GM18498 (cell line): ENCODE data around the gene HLCS.

Experiments used
- ATAC-seq: cut with Tn5 transposase; IDR thresholded peaks from one replicate; pipeline ENCODE4 v1.9.1; 2021; ENCODE audit warnings: mild to moderate bottlenecking, moderate library complexity; ENCODE audit not compliant: unreplicated experiment

The HLCS gene

DNA sequence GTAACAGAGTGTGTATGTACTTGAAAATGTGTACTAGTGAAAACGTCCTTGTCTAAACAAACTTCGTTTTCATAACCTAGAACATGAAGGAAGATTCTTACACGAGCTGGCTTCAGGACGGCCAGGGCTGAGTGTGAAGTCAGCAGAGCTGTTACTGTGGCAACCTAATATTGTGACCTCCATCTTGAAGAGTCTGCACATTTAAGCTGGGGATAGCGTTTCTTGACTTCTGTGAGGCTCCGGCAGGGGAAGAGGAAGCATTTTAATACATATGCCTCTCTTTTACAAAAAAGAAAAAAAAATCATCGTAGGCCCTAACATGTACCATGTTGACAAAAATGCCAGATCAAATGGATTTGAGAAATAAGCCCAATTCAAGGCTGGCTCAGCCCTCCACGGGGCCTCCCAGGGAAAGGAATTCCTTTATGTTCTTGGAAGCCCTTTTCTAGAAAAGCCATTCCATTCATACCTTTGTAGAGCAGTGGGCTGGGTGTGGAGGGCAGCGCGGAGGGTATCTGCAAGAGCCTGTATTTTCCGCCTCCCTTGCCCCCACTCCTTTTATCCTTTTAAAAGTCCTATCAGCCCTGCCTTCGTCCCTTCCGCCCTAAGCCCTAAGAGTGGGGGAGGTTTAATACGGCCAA is 216.4 kb downstream of the HLCS start:
- ATAC-seq: no peak

GRCh38 chr21:36747815-36748383 is 218.6 kb downstream of the HLCS start:
- no peak for ATAC-seq

- no peak for ATAC-seq
These were observed 219.2 kb downstream of the HLCS start for GRCh38 chr21:36747041-36747814.

DNA sequence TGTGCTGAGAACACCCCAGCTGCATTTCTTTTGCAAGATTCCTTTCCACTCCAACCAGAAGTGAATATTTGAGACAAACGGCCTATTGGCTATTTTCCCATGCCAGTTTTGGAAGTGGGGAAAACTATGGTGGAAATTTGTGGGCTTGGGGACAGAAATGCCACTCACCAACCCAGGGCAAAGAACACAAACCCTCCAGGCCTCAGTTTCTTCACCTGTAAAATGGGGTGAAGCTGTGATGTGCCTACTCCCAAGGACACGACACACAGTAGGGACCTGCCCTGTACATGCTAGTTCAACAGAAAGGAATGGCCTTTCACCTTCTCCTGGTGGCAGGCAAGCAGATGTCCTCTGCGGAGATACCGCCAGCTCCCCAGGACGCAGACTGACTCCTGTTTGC is 221.0 kb downstream of the HLCS start:
- no peak for ATAC-seq

- ATAC-seq: no peak
These were observed 221.8 kb downstream of the HLCS start for GRCh38 chr21:36744560-36745231.

DNA sequence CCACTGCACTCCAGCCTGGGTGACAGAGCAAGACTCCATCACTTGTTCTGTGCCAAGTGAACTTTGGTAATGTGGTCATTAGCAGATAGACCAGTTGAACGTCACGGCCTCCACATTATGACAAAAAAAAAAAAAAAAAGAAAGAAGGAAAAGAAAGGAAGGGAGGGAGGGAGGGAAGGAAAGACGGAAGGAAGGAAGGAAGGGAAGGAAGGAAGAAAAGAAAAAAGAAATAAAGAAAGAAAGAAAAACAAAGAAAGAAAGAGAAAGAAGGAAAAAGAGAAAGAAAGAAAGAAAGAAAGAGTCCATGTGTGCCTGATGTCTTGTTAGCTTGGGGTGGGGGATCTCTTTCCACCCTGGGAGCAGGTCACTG is 222.3 kb downstream of the HLCS start:
- no peak for ATAC-seq

DNA sequence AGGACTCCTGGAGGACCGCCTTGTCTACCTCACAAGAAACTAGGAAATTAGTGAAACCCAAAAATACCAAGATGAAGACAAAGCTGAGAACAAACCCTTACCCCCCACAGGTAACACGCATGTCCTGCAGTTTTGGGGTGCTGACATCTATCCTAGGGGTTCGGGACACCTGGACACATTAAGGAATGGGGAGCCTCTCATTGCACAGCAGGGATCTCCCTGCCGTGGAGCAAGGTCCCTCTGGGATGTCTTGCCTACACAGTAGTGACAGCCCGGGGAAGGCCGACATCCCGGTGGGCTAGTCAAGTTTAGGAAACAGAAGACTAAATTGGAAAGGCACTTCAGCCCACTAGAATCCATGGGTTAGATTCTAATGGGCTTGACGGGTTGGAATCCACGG is 223.0 kb downstream of the HLCS start:
- no peak for ATAC-seq

DNA sequence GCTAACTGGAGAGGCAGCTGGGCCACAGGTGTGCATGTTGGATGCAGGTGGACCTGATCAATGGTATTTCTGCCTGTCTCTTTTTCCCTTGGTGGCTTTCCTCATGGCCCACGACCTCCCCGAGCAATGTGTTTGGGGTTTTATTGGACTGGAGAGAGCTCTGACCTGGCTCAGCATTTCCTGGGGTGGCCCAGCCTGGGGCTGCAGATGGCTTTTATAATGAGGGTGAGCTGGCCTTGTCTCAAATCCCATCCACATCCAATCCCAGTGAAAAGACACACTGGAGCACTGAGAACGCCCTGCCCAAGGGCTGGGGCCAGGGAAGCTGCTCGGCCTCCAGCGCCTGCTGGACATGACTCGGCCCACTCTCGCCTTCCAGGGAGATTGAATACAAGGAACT is 223.5 kb downstream of the HLCS start:
- no peak for ATAC-seq

DNA sequence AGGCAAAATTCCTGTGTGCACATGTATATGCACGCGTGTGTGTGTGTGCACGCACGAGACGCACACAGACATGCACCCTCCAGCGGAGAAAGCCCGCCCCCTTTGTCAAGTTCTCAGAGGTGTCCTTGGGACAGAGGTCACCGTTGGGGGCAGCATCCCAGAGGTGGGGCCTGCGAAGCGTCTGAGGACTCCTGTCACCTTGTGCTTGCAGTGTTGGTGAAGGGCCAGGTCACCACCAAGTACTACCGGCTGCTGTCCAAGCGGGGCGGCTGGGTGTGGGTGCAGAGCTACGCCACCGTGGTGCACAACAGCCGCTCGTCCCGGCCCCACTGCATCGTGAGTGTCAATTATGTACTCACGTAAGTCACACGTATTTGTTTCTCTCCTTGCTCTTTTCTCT is 225.0 kb downstream of the HLCS start:
- no peak for ATAC-seq

- no peak for ATAC-seq
These were observed 227.9 kb downstream of the HLCS start for GRCh38 chr21:36738489-36739126.

GRCh38 chr21:36735724-36736320 is 230.6 kb downstream of the HLCS start:
- ATAC-seq: no peak

GRCh38 chr21:36735201-36735515 is 231.3 kb downstream of the HLCS start:
- no peak for ATAC-seq

DNA sequence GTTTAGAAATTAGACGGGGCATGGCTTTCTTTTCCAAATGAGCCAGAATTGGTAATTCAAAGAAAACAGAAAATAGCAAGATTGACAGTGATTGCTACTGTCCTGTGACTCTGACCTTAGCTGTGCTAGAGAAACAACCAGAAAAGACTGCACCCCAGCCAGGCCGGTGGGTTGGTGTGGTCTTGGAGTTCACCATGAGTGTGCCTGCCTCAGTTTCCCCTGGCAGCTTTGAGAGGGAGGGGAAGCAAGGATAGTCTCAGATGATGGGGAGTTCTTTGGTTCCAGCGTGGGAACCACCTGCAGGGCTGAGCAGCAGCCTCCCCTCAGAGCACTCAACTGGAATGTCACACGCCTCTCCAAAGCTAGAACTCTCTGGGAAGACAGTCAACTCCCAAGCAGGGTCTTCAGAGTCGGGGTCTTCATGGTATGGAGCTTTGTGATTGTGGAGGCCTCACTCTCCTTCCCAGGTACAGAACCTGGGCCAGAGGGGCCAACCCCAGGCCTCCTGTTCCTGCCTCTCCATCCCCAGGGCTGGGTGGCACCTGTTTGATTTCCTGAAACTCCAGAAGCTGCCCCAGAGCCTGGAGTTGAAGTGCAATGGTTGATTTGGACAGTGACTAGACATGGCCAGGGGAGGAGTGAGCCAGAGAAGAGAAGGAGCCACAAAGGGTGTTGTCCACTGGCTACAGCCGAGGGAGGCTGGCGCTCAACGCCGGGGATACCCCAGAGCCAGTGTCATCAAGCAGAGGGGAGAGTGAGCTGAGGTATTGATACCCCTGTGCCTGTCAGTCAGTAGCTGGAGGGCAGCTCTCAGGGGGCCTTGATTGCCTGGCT is 231.9 kb downstream of the HLCS start:
- no peak for ATAC-seq

DNA sequence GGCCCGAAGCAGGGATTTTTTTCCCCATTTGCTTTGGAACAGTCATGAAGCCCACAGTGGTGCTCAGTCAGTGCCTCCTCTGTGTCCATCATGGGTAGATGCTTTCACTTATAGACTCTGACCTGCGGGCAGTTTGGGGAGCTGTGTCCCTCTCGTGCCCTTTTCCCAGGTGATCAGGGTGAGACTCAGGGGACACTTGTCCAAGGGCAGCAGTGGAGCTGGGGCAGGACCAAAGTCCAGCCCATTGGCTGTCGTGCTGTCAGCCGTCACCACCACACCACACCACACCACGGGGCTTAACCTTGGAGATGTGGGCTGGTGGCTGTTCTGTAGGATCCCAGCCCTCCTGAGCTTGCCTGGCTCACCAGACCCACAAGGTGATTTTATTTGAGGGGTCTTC is 232.6 kb downstream of the HLCS start:
- no peak for ATAC-seq

DNA sequence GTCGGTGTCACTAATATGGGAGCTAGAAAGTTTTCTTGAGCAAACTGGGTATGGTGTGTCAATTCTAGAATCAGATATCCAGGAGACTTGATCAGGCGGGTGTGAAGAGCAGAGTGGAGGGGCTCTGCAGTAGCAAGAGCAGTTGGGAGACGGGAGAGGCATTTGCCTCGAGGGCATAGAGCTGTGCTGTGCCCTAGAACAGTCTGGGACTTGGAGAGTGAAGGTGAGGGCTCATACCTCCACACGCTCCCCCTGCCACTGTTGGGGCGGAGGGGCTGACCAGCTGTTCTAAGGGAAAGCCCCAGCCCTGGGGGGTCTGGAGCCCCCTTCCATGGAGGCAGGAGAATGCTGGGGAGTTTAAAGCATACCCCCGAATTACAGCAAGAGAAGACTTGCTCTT is 233.7 kb downstream of the HLCS start:
- ATAC-seq: no peak

GRCh38 chr21:36732217-36732616 is 234.3 kb downstream of the HLCS start:
- no peak for ATAC-seq

GRCh38 chr21:36730291-36731281 is 235.9 kb downstream of the HLCS start:
- no peak for ATAC-seq

- no peak for ATAC-seq
These were observed 237.0 kb downstream of the HLCS start for GRCh38 chr21:36729310-36729970.
